ENCODE data around the gene CYP4F22. TPM values are rescaled to one million over a fixed set of nuclear protein-coding genes. Genes with fewer than 3 reads are reported as not detected.
"Not testable (repeated sequence)": the region's sequence is repeated elsewhere in the genome, so short reads cannot be mapped to it uniquely, and the experiment has no call there.

The CYP4F22 gene
- 0.17 TPM for total RNA-seq

DNA sequence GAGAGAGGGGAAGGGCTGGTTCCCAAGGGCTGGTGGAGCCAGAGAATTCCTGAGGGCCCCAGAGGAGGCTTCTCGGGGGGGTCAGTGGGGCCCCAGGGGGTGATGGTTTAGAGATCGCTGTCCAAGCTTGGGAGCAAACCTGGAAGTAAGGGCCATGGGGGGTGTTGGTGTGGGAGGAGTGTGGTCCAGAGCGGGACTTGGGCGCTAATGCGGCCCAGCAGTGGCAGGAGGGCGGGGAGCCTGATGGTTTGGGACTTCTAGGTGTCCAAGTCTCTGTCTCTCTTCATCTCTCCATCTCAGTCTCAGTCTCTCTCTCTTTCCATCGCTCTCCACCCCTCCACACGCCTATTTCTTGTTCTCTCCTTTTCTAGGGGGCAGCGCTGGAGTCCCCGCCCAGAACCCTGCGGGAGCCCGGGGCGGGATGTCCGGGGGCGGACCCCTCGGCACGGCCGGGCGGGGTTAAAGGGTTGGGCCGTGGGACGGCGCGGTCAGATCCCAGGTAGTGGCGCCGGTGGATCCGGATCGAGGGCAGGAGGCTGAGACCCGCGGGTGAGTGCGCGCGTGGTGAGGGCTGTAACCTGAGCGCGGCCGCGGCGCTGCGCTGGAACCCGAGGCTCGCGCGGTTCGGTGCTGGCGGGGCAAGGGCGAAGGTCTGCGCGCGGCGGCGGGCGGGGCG lies at the start of gene CYP4F22:
Gene CYP4F22 (plus strand): TSS at position 491 of the 676 bp plus-strand sequence. CDS start 16,812 bp downstream, outside the sequence.
- DNase-seq (ENCODE audit: low spot score): no peak

DNA sequence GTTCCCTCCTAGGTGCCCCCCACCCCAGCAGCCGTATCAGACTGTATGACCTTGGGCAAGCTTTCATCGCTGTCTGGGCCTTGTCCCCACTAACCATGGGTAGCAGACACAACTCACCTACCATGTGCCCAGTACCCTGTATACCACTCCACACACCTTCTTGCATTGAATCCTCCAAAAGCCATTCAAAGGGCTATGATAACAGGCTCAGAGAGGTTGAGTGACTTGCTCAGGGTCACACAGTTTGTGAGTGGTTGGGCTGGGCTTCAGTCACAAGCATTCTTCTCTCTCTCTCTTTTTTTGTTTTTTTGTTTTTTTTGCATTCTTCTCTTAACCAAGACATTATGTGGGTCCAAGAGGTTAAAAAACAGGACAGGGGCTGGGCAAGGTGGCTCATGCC lies 46.6 kb upstream of the CYP4F22 start:
- no peak for DNase-seq (ENCODE audit: low spot score)

DNA sequence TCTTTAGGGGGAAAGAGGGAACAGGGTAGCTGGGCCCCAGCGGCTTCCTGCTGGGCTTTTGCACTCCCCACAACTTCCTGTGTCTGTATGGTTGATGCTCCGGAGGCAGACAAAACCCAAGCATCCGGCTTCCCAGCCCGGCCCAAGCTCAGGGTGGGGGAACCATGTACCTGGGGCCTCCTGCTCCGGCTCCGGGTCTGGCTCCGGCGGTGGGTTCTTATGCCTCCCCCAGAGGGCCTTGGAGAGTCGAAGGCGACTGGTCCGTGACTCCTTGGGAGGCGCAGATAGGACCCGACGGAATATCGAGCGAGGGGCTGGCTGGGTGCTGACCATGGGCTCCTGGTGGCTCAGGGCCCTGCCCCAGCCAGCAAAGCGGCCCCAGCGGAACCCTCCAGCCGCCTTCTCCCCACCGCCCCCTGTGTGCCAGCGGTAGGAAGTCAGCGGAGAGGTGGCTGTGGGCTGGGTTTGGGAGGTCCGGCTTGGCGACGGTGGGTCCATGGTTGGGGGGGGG lies 44.4 kb upstream of the CYP4F22 start:
- no peak for DNase-seq (ENCODE audit: low spot score)

DNA sequence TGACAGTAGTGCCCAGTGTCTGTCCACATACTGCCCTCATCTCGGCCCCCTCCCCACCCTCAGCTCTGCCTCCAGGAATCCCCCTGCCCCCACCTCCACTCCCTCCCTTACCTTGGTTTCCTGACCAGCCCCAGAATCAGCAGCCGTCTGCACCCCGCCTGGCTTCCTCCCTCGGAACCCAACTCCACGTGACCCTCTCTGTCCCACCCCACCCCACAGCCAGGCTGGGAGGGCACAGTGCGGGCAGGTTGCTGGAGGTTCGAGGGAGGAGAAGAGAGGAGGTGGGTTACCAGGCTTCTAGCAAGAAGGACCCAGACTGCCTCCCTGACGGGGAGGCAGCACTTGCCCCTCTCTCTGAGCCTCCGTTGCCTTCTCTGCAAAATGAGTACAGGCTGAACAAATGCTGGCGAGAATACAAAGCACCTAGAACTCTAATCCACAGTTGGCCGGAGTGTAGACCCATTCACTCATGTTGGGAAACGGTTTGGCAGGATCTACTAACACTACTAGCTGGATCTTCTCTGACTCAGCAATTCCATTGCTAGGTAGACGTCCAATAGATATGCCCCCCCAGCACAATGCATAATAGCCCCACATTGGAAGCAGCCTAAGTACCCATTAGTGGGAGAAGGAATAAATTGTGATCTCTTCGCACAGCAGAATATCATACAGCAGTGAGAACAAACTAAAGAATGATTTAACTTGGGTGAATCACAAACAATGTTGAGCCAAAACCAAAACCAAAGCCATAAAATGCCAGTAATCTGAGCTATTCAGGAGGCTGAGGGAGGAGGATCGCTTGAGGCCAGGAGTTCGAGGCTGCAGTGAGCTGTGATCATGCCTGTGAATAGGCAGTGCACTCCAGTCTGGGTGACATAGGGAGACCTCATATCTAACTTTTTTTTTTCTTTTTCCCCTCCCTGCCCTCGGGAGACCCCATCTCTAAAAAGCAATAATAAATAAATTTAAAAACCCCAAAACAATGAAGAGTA lies 43.6 kb upstream of the CYP4F22 start, which contains the start of gene RASAL3:
Gene RASAL3 (minus strand): TSS at position 151 of the 992 bp plus-strand sequence. CDS start 186 bp downstream, outside the sequence.
- DNase-seq (ENCODE audit: low spot score): no peak

DNA sequence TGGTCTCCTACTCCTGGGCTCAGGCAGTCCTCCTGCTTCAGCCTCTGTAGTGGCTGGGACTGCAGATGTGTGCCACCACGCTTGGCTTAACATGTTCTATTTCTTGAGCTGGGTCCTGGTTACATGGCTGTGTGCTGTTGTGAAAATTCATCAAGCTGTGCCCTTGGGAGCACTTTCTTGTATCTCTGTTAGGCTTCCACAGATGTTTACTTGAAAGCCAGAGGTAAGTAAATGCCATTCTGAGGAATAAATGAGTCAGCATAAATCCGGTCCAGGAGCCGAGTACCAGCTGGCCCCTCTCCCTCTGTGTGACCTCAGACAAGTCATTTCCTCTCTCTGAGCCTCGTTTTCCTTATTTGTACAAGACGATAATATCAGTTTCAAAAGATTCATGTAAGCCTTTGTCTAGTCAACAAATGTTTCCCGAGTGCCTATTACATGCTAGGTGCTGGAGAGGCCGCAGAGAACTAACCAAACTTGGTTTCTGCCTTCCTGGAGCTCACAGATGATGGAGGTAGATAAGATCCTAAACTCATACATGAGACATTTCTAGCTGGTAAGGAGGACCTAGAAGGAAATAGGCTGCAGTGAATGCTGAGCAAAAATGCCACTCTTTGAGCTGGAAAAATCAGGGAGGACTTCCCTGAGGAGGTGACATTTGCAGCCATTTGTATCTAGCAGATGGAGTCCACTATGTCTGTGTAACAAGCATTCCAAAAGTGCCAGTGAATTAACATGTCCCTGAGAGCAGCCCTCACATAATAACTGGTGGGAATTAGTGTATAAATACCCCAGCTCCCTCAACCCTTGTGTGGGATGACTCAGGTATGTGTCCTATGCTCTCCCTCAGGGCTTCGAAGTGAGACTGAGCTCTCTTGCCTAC lies 41.2 kb upstream of the CYP4F22 start:
- DNase-seq (ENCODE audit: low spot score): no peak

DNA sequence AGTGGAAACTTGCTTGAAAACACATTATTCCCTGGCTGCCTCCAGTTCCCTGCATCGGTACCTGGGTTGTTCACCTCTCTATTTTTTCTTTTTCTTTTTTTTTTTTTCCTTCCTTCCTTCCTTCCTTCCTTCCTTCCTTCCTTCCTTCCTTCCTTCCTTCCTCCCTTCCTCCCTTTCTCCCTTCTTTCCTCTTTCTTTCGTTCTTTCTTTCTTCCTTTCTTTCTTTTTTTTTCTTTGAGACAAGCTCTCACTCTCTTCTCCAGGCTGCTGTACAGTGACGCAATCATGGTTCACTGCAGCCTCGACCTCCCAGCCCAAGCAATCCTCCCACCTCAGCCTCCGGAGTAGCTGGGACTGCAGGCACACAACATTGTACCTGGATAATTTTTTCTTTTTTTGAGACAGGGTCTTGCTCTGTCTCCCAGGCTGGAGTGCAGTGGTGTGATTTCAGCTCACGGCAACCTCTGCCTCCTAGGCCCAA lies 40.6 kb upstream of the CYP4F22 start:
- no peak for DNase-seq (ENCODE audit: low spot score)

DNA sequence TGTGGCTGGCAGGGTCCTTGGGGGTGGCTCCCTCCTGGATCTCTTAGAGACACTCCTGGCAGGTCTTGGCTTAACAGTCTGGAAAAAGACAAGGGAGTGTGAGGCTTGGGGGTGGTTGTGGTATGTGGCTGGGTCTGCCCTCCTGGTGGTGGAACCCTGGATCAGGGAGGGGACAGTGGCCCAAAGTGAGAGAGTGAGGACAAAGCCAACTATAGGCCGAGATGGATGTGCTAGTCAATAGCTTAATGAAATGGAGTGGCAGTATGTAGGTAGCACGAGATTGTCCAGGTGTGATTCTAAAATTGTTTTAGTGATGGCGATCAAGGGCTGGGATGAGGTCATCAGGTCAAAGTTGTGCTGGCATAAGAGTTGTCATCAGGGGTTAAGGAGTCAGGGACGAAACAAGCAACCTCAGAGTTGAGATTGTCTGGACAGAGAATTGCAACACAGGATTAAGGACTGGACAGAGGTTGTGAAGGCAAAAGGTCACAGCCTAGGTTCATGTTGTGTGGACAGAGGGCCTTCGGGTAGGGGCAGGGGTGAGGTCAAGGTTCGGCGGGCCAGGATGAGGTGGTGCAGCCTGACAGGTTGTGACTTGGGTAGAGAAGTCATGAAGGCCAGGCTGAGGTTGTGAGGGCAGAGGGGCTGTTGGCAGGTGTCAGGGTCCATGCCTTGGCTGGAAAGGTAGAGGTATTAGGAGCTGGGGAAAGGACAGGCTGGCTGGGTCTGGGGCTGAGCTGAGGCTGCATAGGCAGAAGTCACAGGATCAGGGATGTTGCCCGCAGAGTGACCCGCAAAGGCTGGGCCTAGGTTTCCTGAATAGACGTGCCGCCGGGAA lies 39.4 kb upstream of the CYP4F22 start:
- no peak for DNase-seq (ENCODE audit: low spot score)

DNA sequence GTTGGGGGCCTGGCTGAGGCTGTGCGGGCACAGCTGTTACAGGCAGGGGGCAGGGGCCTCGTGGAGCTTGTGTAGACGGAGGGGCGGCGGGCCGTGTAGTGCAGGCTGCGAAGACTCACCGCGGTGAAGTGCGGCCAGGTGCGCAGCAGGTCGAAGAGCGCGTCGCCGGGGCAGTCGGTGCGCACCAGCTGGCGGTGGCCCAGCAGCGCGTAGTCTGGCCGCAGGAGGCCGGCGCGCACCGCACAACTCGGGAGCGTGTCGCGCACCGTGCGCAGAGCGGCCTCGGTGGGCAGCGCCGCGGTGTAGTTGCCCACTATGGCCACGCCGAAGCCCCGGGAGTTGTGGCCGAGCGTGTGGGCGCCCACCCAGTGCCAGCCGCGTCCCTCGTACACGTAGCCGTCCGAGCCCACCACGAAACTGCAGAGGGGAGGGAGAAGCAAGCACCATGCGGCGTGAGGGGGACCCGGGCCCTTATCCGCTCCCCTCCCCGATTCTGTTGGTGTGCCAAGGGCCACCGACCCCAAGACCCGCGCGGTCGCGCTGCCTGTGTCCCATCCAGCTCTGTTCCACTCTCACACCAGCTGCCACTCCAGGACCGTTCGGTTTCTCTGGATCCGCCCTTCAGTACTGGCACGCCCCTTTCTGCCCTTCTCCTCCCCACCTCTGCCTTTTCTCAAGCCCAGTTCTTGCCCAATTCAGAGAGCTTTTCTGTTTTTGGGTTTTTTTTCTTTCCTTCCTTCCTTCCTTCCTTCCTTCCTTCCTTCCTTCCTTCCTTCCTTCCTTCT lies 38.6 kb upstream of the CYP4F22 start:
- DNase-seq (ENCODE audit: low spot score): no peak

DNA sequence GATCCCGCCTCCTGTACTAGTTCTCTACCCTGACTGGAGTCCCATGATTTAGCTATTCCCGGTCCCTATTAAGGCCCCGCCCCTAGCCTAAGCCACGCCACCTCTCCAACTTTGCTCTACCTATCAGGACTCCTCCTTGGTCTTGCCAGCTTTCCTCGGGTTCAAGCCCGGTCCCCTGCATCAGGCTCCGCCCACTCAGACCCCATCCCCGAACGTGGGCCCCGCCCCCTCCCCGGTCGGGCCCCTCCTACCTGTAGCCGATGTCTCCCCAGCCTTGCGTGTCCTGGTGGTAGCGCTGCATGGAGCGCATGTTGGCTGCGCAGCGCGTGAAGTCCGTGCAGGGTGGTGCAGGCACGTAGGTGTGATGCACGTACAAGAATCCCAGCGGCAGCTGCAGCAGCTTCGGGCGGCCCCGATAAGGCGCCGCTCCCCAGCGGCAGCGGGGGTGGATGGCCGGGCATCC lies 36.7 kb upstream of the CYP4F22 start:
- DNase-seq (ENCODE audit: low spot score): no peak

DNA sequence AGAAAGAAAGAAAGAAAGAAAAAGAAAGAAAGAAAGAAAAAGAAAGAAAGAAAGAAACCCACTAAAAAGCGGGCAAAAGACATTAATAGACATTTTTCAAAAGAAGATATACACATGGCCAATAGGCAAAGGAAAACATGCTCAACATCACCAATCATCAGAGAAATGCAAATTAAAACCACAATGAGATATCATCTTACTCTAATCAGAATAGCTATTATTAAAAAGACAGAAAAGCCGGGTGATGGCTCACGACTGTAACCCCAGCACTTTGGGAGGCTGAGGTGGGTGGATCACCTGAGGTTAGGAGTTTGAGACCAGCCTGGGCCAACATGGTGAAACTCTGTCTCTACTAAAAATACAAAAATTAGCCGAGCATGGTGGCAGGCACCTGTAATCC lies 34.5 kb upstream of the CYP4F22 start:
- DNase-seq (ENCODE audit: low spot score): not testable (repeated sequence)

DNA sequence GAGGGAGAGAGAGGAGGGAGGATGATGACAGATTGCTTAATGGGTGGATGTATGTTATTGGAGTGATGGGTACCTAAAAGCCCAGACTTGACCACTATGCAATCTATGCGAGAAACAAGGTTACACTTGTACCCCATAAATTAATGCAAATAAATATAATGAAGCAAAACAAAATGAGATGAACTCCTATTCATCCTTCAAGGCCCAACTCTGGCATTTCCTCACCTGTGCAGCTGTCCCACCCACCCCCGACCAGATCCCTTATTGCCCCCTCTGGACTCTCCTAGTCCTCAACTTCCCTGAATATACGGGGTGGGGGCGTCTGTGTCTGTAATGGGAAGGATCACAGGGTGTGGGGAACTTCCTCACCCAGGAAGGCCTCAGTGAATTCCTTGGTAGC lies 33.2 kb upstream of the CYP4F22 start:
- no peak for DNase-seq (ENCODE audit: low spot score)

DNA sequence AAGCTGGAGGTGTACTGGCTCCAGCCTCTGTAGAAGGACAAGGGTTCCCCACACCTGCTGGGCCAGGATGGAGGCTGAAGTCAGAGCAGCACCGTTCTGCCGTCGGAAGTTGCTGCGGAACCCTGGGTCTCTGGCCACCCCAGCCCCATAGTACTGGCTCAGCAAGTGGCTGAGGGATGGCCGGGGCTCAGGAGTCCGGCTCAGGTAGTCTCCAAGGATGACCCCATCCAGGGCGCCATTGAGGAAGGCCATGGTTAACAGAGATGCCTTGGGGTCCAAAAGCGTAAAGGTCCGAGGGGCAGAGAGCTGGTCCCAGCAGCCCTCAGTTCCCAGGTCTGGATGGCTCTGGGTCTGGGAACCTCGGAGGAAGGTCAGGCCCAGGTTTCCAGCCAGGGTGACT lies 32.7 kb upstream of the CYP4F22 start:
- no peak for DNase-seq (ENCODE audit: low spot score)

DNA sequence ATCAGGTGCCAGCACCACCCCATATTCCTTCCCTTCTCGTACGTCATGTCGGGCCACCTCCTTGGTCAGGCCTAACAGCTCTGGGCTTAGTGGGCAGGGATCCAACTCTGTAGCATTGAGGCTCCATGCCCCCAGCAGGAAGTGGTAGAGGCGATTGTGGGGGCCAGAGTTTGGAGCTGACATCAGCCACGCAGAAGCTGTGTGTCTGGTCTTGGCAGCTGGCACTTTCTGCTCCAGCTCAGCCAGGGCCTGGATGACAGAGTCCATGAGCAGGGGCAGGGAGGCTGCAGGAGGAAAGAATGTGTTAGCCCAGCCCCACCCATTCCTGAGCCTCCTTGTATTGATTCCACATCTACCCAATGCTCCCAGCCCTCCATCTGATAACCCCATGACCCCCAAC lies 32.0 kb upstream of the CYP4F22 start:
- peak; percentile 53 for DNase-seq (ENCODE audit: low spot score)

DNA sequence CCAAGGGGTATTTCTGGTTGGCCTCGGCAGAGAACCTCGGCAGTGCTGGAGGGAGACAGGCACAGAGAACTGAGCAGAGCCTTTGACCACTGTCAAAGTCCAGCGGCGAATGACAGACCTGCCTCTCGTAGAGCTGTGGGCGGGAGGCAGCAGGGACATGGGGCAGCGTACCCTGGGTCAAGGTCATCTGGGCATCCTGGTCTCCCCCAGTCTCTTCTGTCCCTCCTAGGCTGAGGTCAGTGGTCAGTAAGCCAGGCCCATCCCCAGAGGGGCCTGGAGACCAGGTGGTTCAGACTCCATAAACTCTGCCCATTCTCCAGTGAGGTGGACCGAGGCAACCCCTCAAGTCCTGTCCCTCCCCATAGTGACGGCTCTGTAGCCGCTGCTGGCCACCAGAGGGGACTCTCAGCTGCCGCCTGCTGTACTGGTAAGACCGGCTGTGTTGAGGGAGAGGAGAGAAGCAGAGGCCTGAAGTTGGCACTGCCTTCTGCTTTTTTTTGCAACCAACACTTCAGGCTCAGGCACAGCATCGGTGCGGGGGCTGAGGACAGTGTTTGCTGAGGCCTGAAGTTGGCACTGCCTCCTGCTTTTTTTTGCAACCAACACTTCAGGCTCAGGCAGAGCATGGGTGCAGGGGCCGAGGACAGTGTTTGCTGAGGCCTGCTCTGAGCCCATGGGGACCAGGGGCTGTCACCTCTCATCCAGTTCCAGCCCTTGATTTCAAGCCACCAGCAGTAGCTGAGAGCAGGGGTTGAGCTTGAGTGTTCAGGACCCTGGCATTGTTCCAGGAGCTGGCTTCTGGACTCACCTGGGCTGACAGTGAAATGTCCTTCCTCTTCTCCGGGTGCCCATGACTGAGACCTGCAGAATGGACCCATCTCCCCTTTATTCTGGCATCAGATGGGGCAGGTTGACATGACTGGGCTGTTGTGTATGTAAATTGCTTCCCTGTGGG lies 28.7 kb upstream of the CYP4F22 start, which contains the start of gene PGLYRP2:
Gene PGLYRP2 (minus strand): TSS at position 111 of the 955 bp plus-strand sequence. CDS start 130 bp downstream, outside the sequence.
- peak; percentile 47 for DNase-seq (ENCODE audit: low spot score)

DNA sequence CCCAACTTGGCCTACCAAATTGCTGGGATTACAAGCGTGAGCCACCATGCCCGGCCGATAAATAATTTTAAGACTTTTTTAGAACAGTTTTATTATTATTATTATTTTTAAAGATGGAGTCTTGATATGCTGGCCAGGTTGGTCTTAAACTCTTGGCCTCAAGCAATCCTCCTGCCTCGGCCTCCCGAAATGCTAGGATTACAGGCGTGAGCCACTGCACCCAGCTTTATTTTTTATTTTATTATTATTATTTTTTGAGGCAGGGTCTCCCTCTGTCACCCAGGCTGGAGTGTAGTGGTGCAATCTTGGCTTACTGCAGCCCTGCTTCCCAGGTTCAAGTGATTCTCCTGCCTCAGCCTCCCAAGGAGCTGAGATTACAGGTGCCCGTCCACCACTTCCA lies 27.3 kb upstream of the CYP4F22 start:
- DNase-seq (ENCODE audit: low spot score): not testable (repeated sequence)

DNA sequence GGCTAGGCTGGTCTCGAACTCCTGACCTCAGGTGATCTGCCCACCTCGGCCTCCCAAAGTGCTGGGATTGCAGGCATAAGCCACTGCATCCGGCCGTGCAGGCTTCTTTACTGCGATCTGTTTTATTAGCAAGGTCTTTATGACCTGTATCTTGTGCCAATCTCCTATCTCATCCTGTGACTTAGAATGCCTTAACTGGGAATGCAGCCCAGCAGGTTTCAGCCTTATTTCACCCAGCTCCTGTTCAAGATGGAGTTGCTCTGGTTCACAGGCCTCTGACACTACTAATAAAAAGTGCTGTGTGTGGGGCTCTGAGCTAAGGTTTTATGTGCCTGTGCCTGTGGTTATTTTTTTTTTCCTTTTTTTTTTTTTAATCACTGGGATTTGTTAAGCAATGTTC lies 22.6 kb upstream of the CYP4F22 start:
- DNase-seq (ENCODE audit: low spot score): not testable (repeated sequence)

DNA sequence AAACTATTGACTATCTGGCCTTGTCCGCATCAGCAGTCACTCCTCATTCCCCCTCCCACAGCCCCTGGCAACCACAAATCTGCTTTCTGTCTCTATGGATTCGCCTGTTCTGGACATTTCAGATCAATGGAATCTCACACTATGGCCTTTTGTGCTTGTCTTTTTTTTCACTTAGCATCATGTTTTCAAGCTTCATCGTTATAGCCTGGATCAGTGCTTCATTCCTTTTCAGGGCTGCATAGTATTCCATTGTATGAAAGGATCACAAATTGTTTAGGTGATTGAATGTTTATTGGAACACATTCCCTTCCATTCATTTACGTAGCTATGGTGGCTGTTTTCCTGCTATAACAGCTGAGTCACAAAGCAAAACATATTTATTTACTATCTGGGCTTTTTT lies 21.3 kb upstream of the CYP4F22 start:
- DNase-seq (ENCODE audit: low spot score): no peak
